Smooth muscle cell (in vitro differentiated cells): Measurements from ENCODE around the gene CELF4. TPM values are rescaled to one million over a fixed set of nuclear protein-coding genes. Genes with fewer than 3 reads are reported as not detected.

Experiments
- DNase-seq: peaks from one replicate; lab custom pipeline; 2025; ENCODE audit not compliant: unreplicated experiment; lab: John Stamatoyannopoulos, UW
- H2AFZ ChIP-seq: fragments of 200-600 bp; sonication (generic); 2 replicates; pipeline ENCODE4 v1.6.0; 2016; ENCODE audit warnings: antibody characterized with exemption, low read depth, mild to moderate bottlenecking
- H3F3A ChIP-seq: fragments of 200-600 bp; sonication (generic); 2 replicates; pipeline ENCODE4 v1.6.0; 2017; ENCODE audit warnings: antibody characterized with exemption, low read depth
- H3K27ac ChIP-seq: fragments of 200-600 bp; sonication (generic); 2 replicates; pipeline ENCODE4 v1.5.1; 2016; ENCODE audit warnings: low read depth, mild to moderate bottlenecking
- H3K27me3 ChIP-seq: fragments of 200-600 bp; sonication (generic); 2 replicates; pipeline ENCODE4 v1.6.1; 2016; ENCODE audit warnings: low read depth, mild to moderate bottlenecking
- H3K36me3 ChIP-seq: fragments of 200-600 bp; sonication (generic); 2 replicates; pipeline ENCODE4 v1.5.1; 2016; ENCODE audit warnings: low read depth
- H3K4me1 ChIP-seq: fragments of 200-600 bp; sonication (generic); 2 replicates; pipeline ENCODE4 v1.5.1; 2016; ENCODE audit warnings: low read depth
- H3K4me2 ChIP-seq: fragments of 200-600 bp; sonication (generic); 2 replicates; pipeline ENCODE4 v1.6.0; 2016; ENCODE audit warnings: mild to moderate bottlenecking
- H3K4me3 ChIP-seq: fragments of 200-600 bp; sonication (generic); 2 replicates; pipeline ENCODE4 v1.5.1; 2016; ENCODE audit warnings: mild to moderate bottlenecking
- H3K79me2 ChIP-seq: fragments of 200-600 bp; sonication (generic); 2 replicates; pipeline ENCODE4 v1.6.0; 2016; ENCODE audit warnings: low read depth, mild to moderate bottlenecking
- H3K9ac ChIP-seq: fragments of 200-600 bp; sonication (generic); 2 replicates; pipeline ENCODE4 v1.6.0; 2016; ENCODE audit warnings: low read depth
- H3K9me3 ChIP-seq: fragments of 200-600 bp; sonication (generic); replicated peaks from 2 replicates; pipeline ENCODE4 v1.5.1; 2016; ENCODE audit warnings: low read depth
- H4K20me1 ChIP-seq: fragments of 200-600 bp; sonication (generic); 2 replicates; pipeline ENCODE4 v1.6.0; 2016; ENCODE audit warnings: low read depth
- WGBS: methylation state at CpG from one replicate; pipeline ENCODE4 v1.1.7; 2016; ENCODE audit warnings: low lambda C conversion rate; 5-methylcytosine and 5-hydroxymethylcytosine counted together
- polyA plus RNA-seq: library from polyadenylated mRNA; unstranded; fragments of >200 nt; fragmentation: Nextera tagmentation; extraction: Ambion mirVana; gene quantifications from 2 replicates; pipeline ENCODE4 v1.2.1, GENCODE V29; 2016
- total RNA-seq: library from RNA; depleted of rRNA; stranded (reverse); fragments of >200 nt; gene quantifications from 2 replicates; pipeline ENCODE4 v1.2.3, GENCODE V29; 2014
- TF ChIP-seq, protein P1 (sequence below): fragments of 200-600 bp; sonication (generic); IDR thresholded peaks from 2 replicates; pipeline ENCODE4 v1.5.1; 2017; ENCODE audit warnings: borderline replicate concordance, mild to moderate bottlenecking, antibody characterized with exemption; ENCODE audit not compliant: insufficient read depth, poor library complexity, severe bottlenecking

Gene CELF4
- total and polyA plus RNA-seq, 2 experiments from 2014 or later = 0.40 TPM; not detected in 1

DNA sequence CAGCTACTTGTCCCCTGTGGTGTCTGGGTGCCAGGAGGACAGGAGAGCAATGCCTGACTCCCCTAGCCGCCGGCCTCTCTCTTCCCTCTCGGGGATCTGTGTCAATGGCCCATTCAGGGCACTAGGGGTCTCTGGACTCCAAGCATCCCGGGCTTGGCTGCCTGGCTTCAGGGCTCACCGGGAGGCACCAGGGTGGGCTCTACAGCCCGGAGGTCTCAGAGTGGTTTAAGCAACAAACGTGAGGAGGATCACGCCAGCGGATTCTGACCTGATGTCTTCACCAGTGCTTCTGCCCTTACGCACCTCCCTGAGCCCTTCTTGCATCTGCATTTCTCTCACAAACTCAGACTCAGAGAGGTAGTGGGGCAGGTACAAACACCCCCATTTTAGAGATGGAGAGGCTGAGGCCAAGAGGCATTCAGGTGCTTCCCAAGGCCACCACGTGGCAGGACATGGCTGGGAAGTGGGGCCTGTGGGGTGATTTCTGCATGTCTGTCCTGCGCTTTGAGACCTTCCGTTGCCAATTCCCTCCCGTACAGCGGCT lies 243.0 kb downstream of the CELF4 start:
- H3K27me3 ChIP-seq = peaks cover 9% of the 10 kb centered on the region
- 61% methylated on average over 15 of the region's 15 CpGs for WGBS

DNA sequence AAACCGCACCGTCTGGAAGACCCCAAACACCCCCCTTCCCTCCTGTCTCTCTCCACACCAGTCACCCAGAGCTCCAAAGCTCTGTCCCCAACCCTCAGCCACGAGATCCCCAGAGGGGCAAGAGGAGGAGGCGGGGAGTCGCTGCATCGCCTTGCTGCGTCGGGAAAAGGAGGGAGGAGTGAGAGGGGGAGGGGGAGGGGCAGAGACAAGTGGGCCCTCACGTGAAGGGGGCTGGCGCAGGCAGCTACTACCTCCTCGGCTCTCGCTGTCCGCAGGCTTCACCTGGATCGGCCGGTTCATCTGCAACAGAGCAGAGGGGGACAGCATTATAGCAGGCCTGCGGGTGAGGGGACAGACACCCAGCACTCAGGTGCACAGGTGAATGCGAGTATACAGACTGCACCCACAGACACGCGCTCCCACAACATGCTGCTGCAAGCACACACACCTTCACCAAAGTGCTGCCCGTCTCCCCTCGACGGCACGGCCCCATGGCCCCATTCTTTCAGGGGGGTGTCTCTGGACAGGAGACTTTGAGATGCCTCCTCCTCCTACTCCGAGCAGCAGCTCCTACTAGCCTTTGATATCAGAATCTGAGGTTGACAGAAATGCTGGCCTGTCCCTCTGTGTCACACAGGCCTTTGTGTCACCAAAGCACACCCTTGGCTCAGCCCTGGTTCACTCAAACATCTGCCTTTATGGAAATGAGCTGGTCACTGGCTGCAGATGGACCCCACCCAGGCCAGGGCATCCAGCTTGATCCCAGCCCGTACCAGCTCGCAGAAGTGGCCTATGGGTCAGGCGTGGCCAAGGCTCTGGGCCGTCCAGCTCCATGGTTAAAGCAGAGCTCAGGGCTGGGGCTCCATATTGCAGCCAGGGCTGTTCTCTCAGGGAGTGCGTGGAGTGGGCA lies 243.8 kb downstream of the CELF4 start:
- no peaks in the 10 kb centered on the region for H3K4me1 ChIP-seq
- H3K4me2 ChIP-seq = no peak overlapping the region
- no peak overlapping the region for H3K27ac ChIP-seq
- H3K36me3 ChIP-seq = no peaks in the 10 kb centered on the region
- TF ChIP-seq, protein P1, sequence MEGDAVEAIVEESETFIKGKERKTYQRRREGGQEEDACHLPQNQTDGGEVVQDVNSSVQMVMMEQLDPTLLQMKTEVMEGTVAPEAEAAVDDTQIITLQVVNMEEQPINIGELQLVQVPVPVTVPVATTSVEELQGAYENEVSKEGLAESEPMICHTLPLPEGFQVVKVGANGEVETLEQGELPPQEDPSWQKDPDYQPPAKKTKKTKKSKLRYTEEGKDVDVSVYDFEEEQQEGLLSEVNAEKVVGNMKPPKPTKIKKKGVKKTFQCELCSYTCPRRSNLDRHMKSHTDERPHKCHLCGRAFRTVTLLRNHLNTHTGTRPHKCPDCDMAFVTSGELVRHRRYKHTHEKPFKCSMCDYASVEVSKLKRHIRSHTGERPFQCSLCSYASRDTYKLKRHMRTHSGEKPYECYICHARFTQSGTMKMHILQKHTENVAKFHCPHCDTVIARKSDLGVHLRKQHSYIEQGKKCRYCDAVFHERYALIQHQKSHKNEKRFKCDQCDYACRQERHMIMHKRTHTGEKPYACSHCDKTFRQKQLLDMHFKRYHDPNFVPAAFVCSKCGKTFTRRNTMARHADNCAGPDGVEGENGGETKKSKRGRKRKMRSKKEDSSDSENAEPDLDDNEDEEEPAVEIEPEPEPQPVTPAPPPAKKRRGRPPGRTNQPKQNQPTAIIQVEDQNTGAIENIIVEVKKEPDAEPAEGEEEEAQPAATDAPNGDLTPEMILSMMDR = no peak
- peaks cover 9% of the 10 kb centered on the region for H3K27me3 ChIP-seq
- H2AFZ ChIP-seq = no peak overlapping the region
- DNase-seq = no peak
- no peak overlapping the region for H3K9ac ChIP-seq
- no peak overlapping the region for H3K4me3 ChIP-seq
- H3K9me3 ChIP-seq = no peaks in the 10 kb centered on the region
- no peaks in the 10 kb centered on the region for H3K79me2 ChIP-seq
- no peaks in the 10 kb centered on the region for H3F3A ChIP-seq
- WGBS = 79% methylated on average over 29 of the region's 29 CpGs
- no peaks in the 10 kb centered on the region for H4K20me1 ChIP-seq

More for the DNA sequence above, 243.0 kb downstream of the CELF4 start:
- no peaks in the 10 kb centered on the region for H3K9me3 ChIP-seq
- H3K36me3 ChIP-seq = no peaks in the 10 kb centered on the region
- H3F3A ChIP-seq = no peaks in the 10 kb centered on the region
- no peaks in the 10 kb centered on the region for H3K79me2 ChIP-seq
- DNase-seq = peak; percentile 2
- no peak overlapping the region for H3K27ac ChIP-seq
- H3K9ac ChIP-seq = no peak overlapping the region
- no peak overlapping the region for H2AFZ ChIP-seq
- H3K4me3 ChIP-seq = no peak overlapping the region
- no peaks in the 10 kb centered on the region for H4K20me1 ChIP-seq
- TF ChIP-seq, protein P1 = peak; percentile 55
- H3K4me1 ChIP-seq = no peaks in the 10 kb centered on the region
- H3K4me2 ChIP-seq = no peak overlapping the region

DNA sequence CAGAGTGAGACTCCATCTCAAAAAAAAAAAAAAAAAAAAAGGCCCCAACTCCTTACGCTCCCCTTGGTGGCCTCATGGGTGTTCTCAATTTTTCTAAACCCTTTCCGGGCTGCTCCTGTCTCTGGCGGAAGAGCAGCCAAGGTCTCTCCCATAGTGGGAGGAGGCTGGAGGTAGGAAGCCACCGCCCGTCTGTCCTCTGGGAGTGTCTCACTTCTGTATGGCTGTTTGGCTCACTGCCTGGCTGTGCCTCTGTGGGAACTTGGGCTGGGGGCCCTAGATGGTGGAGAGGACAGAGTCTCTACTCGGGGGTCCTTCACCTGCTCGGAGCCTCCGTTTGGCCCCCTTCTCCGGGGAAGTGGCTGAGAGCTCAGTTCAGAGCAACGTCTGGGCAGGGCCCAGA lies 245.3 kb downstream of the CELF4 start:
- no peaks in the 10 kb centered on the region for H3K9me3 ChIP-seq
- TF ChIP-seq, protein P1 = no peak
- no peak overlapping the region for H3K27ac ChIP-seq
- no peaks in the 10 kb centered on the region for H3K4me1 ChIP-seq
- H3K36me3 ChIP-seq = no peaks in the 10 kb centered on the region
- DNase-seq = no peak
- 94% methylated on average over 10 of the region's 10 CpGs for WGBS
- H3F3A ChIP-seq = no peaks in the 10 kb centered on the region
- H2AFZ ChIP-seq = no peak overlapping the region
- peaks cover 9% of the 10 kb centered on the region for H3K27me3 ChIP-seq
- no peaks in the 10 kb centered on the region for H4K20me1 ChIP-seq
- H3K79me2 ChIP-seq = no peaks in the 10 kb centered on the region
- no peak overlapping the region for H3K4me3 ChIP-seq
- H3K9ac ChIP-seq = no peak overlapping the region
- H3K4me2 ChIP-seq = no peak overlapping the region
